Thyroid gland (tissue), 4 donors: ENCODE results near the gene C9orf78.

Experiments used
- CTCF ChIP-seq, 6 experiments: fragments of 200-600 bp in 3 of 6; fragments of 450-650 bp in 3 of 6; sonication (generic) in 3 of 6; IDR thresholded peaks; one replicate each; pipeline ENCODE4 v1.5.1; 2016 to 2019; ENCODE audit warnings: antibody characterized with exemption in 6 of 6, mild to moderate bottlenecking in 2 of 6, inconsistent platforms in 1 of 6, moderate library complexity in 1 of 6
- POLR2A ChIP-seq, 2 donors: fragments of 450-650 bp; IDR thresholded peaks; one replicate each; pipeline ENCODE4 v1.6.1; 2017; ENCODE audit warnings: antibody characterized with exemption in 2 of 2, mild to moderate bottlenecking in 2 of 2, moderate library complexity in 1 of 2

GRCh38 chr9:129871046-129871445 lies 36.0 kb upstream of the C9orf78 start:
- no peak for TF ChIP-seq CTCF (IDR thresholded peaks at IDR 0.05)
- TF ChIP-seq POLR2A (IDR thresholded peaks at IDR 0.05): no peak
